ENCODE data around the gene JAM3. TPM values are rescaled to one million over a fixed set of nuclear protein-coding genes. Genes with fewer than 3 reads are reported as not detected.

The JAM3 gene
- total RNA-seq, 4 donors from 2014 or later, result 84.2 to 122 (median 96.5) TPM

DNA sequence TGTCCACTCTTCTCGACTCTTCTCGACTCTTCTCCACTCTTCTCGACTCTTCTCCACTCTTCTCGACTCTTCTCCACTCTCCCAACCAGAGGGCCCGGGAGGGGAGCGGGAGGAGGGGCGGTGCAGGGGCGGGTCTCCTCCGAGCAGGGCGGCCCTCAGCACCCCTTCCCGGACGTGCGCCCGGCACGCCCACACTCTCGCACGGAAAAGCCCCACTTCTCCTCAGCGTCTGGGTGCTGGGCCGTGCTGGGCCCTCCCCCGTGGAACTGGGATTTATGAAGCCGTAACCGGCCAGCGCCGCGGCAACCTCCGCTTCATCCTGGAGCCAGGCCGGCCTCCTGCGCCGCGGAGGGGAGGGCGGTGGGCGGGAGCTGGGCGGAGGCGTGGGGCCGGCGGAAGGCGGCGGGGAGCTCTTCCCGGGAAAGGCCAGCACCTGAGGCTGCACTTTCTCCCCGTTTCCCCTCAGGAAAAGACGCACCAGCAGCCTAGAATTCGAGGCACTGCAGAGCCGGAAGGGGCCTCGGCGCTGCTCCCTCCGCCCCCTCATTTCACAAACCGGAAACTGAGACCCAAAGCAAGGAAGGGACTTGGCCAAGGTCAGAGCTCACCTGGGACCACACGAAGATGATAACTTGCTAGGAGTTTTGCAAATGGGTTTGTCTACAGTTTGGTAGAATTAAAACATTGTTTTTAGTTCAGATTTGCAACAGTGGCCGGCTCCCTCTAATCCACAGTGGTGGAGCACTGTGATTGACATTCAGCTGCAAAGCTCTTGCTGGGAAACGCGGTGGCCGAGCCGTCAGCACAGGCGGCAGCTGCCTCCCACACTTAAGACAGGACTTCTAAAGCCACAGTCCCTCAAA lies 31.6 kb upstream of the JAM3 start:
- H3K4me1 ChIP-seq, result peaks cover 71 to 98% (median 97%) of the 10 kb centered on the region in 4 donors
- TF ChIP-seq, protein P1, sequence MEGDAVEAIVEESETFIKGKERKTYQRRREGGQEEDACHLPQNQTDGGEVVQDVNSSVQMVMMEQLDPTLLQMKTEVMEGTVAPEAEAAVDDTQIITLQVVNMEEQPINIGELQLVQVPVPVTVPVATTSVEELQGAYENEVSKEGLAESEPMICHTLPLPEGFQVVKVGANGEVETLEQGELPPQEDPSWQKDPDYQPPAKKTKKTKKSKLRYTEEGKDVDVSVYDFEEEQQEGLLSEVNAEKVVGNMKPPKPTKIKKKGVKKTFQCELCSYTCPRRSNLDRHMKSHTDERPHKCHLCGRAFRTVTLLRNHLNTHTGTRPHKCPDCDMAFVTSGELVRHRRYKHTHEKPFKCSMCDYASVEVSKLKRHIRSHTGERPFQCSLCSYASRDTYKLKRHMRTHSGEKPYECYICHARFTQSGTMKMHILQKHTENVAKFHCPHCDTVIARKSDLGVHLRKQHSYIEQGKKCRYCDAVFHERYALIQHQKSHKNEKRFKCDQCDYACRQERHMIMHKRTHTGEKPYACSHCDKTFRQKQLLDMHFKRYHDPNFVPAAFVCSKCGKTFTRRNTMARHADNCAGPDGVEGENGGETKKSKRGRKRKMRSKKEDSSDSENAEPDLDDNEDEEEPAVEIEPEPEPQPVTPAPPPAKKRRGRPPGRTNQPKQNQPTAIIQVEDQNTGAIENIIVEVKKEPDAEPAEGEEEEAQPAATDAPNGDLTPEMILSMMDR (IDR thresholded peaks at IDR 0.05), result no peak
- TF ChIP-seq POLR2AphosphoS5 (IDR thresholded peaks at IDR 0.05), result peak; percentile 82 to 86
- peak overlapping the region; percentile 88 to 96 (median 93) for H3K27ac ChIP-seq (replicated peaks in 1 of 4)
- no peaks in the 10 kb centered on the region for H3K27me3 ChIP-seq
- intact Hi-C loops (cut with DNase I), result no loop called here
- under 1% methylated on average over 30 of the region's 54 CpGs for WGBS
- no peaks in the 10 kb centered on the region for H3K36me3 ChIP-seq
- H3K9me3 ChIP-seq, result no peaks in the 10 kb centered on the region
- peak; percentile 94 for DNase-seq (ENCODE audit: extremely low spot score)
- peak overlapping the region; percentile 62 to 74 (median 68) for H3K4me3 ChIP-seq

DNA sequence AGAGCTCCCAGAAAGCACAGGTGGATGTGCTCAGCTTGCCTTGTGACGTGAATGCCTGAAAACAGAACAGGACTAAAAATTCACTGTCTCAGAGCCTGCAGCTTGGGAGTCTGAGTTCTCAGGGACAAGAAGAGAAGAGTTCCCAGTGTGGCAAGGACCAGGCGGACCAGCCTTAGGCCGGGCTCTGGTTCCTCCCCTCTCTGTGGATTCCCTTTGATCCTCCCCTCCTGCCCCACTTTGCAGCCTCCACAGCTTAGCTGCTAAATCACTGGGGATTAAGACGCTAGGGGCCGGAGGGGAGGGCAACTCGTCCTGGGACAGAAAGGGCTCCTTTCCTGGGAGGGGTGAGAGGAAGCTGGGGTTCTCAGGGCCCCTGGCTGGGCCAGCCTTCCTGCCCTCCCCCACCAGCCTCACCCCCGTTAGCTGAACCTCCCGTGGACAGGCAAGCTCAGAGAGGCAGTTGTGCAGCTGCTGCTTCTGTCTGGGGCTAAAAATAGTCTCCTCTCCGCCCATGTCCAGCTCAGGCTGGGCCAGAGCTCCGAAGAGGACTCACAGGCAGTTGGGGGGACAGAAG lies 29.9 kb upstream of the JAM3 start:
- no peaks in the 10 kb centered on the region for H3K36me3 ChIP-seq
- intact Hi-C loops (cut with DNase I), result no loop called here
- peak overlapping the region; percentile 88 to 96 (median 93) for H3K27ac ChIP-seq (replicated peaks in 1 of 4)
- TF ChIP-seq EP300 (IDR thresholded peaks at IDR 0.05) (no peak), POLR2AphosphoS5 (IDR thresholded peaks at IDR 0.05) (peak; percentile 16 to 53)
- no peaks in the 10 kb centered on the region for H3K27me3 ChIP-seq
- H3K9me3 ChIP-seq, result no peaks in the 10 kb centered on the region
- WGBS, result 31% methylated on average over 10 of the region's 10 CpGs
- H3K4me1 ChIP-seq, result peaks cover 61 to 86% (median 85%) of the 10 kb centered on the region in 4 donors
- DNase-seq (ENCODE audit: extremely low spot score), result no peak
- H3K4me3 ChIP-seq, result peak overlapping the region in 1 of 4 donors; percentile 11

- Histone ChIP-seq H3K36me3 (no peaks in the 10 kb centered on the region), H3K9me3 (no peaks in the 10 kb centered on the region), H3K4me3 (no peak overlapping the region), H3K27me3 (no peaks in the 10 kb centered on the region), H3K4me1 (peaks cover 53 to 79% (median 79%) of the 10 kb centered on the region in 4 donors), H3K27ac (replicated peaks in 1 of 4) (peak overlapping the region; percentile 88 to 96 (median 93))
- WGBS, result 79% methylated on average over 18 of the region's 18 CpGs
- intact Hi-C loops (cut with DNase I), result no loop called here
- no peak for DNase-seq (ENCODE audit: extremely low spot score)
- TF ChIP-seq POLR2AphosphoS5 (IDR thresholded peaks at IDR 0.05) (no peak), EP300 (IDR thresholded peaks at IDR 0.05) (no peak), POLR2A (IDR thresholded peaks at IDR 0.05; ENCODE audit: low read depth) (no peak)
- TF ChIP-seq, protein P1 (IDR thresholded peaks at IDR 0.05), result no peak
Measured at GRCh38 chr11:134039726-134040385, 29.0 kb upstream of the JAM3 start.

DNA sequence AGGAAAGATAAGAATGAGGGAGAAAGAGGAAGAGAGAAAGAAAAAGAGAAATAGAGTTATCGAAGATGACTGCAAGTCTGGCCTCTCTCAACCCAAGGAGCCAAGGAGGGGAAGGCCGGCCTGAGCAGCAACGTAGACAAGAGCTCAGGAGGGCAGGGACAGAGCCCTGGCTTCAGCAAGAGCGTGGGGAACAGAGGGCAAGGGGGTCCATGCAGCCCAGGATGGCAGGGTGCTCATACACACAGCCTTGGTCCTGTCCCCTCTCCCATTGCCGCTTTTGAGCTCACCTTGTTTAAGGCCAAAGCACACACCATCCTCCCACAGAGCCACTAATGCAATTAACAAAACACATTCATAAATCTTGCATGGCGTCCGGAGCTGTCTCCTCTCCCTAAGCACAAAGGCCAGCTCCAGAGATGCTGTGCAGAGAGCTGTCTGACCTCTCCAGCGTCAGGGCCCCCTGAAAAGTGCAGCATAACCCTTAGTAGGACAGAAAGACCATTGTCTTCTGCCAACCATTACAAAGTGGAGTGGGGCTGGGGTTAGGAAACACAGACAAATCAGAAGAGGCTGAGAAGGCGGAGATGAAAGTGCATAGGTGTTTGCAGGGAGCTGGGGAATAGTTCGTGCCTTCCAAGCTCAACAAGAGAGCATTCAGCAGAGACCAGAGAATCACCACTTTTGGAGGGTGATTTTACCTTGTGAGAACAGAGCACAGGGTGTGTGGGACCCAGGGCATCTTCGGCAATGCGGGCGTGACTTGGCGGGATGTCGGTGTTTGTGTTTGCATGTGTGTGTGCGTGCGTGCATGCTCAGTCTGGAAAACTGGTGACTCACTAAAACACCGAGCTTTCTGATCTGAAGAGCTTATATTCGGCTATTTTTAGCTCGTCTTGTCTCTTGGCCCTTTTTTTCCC lies 28.2 kb upstream of the JAM3 start:
- intact Hi-C loops (cut with DNase I), result no loop called here
- Histone ChIP-seq H3K4me3 (no peak overlapping the region), H3K27me3 (no peaks in the 10 kb centered on the region), H3K4me1 (peaks cover 53 to 79% (median 79%) of the 10 kb centered on the region in 4 donors), H3K36me3 (no peaks in the 10 kb centered on the region), H3K27ac (replicated peaks in 1 of 4) (peak overlapping the region; percentile 88 to 96 (median 93)), H3K9me3 (no peaks in the 10 kb centered on the region)
- DNase-seq (ENCODE audit: extremely low spot score), result no peak
- 52% methylated on average over 20 of the region's 20 CpGs for WGBS
- TF ChIP-seq, protein P1 (IDR thresholded peaks at IDR 0.05), result no peak
- peak; percentile 58 to 63 for TF ChIP-seq POLR2AphosphoS5 (IDR thresholded peaks at IDR 0.05)
- no peak for TF ChIP-seq POLR2A (IDR thresholded peaks at IDR 0.05; ENCODE audit: low read depth)
- no peak for TF ChIP-seq EP300 (IDR thresholded peaks at IDR 0.05)

Measured in esophagus muscularis mucosa (tissue), 4 donors.